GM19043 (cell line): Measurements from ENCODE around the gene C1orf56.

Experiments used
- ATAC-seq: cut with Tn5 transposase; IDR thresholded peaks from one replicate; pipeline ENCODE4 v1.9.1; 2021; ENCODE audit warnings: low read depth; ENCODE audit not compliant: unreplicated experiment

Gene C1orf56, protein sequence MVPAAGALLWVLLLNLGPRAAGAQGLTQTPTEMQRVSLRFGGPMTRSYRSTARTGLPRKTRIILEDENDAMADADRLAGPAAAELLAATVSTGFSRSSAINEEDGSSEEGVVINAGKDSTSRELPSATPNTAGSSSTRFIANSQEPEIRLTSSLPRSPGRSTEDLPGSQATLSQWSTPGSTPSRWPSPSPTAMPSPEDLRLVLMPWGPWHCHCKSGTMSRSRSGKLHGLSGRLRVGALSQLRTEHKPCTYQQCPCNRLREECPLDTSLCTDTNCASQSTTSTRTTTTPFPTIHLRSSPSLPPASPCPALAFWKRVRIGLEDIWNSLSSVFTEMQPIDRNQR

DNA sequence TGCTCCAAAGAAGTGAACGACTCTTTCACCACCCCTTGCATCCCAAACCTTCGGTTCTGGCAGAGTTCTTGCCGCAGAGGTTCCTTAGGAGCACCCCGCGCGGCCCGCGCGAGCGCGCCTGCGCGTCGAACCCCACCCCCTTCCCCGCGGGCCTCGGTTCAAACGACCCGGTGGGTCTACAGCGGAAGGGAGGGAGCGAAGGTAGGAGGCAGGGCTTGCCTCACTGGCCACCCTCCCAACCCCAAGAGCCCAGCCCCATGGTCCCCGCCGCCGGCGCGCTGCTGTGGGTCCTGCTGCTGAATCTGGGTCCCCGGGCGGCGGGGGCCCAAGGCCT is at the start of gene C1orf56:
Gene C1orf56, plus strand, starts transcription at position 161 of the 334 bp plus-strand sequence. Its CDS starts 97 bp downstream, at position 258.
- peak; percentile 49 for ATAC-seq

GRCh38 chr1:150997949-150998348 is 49.6 kb upstream of the C1orf56 start:
- no peak for ATAC-seq

GRCh38 chr1:150999051-150999674 is 48.4 kb upstream of the C1orf56 start:
- ATAC-seq, result no peak

DNA sequence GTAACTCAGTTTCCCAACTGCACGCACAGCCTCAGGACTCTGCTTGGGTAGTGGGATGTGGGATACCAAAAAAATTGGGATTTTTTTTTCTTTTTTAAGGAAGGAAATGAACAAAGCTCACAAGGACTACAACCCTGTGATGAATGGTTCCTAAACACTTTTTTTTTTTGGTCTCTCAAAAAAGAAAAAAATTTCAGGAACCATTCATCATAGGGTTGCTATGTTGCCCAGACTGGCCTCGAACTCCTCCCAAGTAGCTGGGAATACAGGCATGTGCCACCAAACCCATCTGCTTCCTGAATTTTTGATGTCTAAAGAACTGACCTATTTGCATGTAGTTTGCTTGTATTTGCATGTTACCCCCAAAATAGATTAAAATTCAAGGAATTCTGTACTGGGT is 47.6 kb upstream of the C1orf56 start:
- no peak for ATAC-seq

DNA sequence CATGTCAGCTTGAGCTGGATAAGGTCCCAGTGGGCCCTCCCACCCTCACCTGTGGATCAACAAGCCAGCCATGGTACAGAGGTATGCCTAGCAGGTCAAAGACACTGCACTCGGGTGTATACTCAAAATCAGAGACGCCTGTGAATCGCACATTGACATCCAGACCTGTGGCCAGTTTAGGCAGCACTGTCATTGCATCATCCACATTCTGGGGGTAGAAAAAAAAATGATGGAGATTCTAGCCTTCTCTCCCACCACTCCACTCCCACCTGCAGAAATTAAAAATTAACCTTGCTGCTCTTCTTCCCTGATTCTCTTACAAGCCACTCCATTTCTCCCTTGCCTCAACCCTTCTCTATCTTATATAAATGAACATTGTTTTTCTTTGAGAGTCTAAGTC is 47.1 kb upstream of the C1orf56 start:
- ATAC-seq, result no peak

DNA sequence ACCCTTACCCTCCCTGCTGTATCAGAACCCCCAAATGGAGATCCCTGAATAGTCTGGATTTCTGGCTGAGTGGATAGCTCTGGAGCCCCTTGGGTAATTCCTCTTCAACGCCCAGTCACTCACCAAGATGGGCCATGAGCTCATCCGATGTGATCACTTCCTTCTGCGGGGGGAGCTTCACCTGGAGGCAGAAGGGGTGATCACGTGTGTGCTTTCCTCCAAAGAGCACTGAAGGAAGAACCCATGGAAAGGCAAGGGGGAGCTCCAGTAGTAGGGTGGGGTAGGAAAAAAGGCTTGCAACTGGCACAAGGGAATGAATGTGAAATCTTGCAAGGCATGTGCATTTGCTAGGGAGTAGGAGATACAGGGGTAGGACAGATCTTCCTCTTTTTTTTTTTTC is 45.9 kb upstream of the C1orf56 start:
- no peak for ATAC-seq

DNA sequence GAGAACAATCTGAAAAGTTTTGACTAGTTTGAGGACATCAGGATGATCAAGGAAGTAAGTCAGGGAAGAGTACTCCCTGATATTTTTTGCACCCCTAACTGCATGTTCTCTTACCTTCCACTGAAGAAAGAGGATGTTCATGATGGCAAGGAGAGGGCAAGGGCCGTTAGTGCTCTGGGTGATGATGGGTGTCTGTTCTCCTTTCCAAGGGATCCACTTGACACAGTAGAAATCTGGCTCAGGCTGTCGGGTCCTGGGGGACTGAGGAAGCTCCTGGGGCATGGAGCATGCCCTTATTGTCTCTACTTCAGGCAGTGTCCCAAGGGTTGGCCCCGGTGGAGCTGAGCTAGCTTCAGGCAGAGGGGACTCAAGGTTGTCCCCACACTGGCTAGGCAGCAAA is 45.5 kb upstream of the C1orf56 start:
- no peak for ATAC-seq

DNA sequence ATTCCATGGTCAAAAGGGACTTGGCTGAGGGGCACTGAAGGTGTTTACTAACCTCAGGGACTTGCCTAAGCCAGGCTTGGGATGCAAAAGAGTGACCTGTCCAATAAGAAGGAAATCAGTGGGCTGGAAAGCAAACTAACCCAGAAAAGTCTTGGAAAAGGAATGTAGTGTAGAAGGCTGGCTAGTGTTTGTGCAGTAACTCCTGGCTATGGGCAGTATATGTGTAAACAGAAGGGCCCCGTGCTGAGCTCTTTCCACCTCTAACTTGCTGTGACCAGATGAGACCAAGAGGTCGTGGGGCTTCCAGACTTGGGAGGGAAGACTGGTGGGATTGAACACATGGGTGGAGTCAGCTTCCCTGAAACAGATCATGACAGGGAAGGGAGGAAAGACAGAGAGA is 44.9 kb upstream of the C1orf56 start:
- ATAC-seq, result no peak

GRCh38 chr1:151003180-151003579 is 44.4 kb upstream of the C1orf56 start:
- ATAC-seq, result no peak

GRCh38 chr1:151005729-151006319 is 41.7 kb upstream of the C1orf56 start:
- no peak for ATAC-seq

GRCh38 chr1:151006327-151007052 is 41.1 kb upstream of the C1orf56 start, which contains the start of gene MINDY1:
MINDY1 (minus strand) TSS chr1:151006902; CDS start chr1:151002617, 4,285 bp downstream.
- peak; percentile 53 for ATAC-seq

DNA sequence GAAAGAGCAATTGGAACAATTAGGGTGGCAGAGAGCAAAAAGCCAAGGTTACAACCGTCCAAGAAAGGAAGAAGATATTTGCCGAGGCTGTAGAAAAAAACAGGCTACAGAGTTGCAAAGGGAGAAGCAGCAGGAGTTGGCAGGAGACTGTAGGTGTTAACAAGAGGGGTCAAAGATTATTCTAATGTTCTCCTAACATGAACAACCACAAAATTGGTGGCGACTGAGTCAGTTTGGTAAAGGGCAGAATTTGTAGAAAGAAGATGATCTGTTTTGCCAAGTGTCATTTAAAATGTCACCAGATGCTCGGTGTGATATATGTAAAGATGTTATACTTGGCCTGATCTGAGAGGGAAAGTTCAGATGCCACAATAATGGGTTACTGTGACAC is 39.7 kb upstream of the C1orf56 start:
- ATAC-seq, result no peak

DNA sequence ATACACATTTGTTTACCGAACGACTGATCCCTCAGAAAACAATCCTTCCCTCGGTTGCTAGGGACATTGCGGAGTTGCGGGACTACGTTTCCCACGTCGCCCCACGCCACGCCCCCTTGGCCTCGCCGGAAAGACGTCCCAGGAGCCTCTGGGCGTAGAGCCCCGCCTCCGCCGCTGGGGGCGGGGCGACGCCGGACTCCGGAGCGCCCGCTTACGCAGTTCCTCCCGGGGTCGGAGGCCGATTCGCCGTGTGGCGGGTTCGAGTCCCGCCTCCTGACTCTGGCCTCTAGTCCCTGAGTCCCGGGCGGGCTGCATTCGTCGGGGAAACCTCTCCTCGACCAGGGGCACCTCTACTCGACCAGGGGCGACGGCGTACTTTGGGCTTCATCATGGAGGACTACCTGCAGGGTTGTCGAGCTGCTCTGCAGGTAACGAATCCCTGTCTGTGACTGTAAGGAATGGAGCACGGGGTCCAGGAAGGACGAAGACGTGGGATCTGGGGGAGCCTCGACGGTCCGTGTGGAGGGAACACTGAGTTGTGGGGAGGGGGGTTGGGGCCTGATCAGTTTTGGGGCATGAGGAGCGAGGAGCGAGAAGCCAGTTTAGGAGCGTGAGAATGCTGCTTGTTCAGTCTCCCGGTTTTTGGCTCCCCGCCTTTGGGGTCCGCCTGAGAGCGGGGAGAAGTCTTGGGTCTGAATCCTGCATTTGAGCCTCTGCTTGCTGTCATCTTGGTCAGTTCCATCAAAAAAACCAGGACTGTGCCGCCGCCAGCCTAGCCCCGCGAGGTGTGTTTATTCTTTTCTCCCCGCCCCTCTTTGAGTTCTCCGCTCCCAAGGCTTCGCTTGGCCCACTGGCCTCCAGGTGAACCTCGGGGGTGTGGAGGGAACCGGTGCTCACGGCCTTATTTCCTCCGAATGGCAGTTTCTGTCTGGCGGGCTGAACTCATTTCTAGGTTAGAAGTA is 39.0 kb upstream of the C1orf56 start, which contains the start of gene PRUNE1:
Gene PRUNE1, plus strand, starts transcription at position 206 of the 962 bp plus-strand sequence. Its CDS starts 184 bp downstream, at position 390.
- peak; percentile 61 for ATAC-seq

- no peak for ATAC-seq
Observed at GRCh38 chr1:151009206-151009587, 38.4 kb upstream of the C1orf56 start.

DNA sequence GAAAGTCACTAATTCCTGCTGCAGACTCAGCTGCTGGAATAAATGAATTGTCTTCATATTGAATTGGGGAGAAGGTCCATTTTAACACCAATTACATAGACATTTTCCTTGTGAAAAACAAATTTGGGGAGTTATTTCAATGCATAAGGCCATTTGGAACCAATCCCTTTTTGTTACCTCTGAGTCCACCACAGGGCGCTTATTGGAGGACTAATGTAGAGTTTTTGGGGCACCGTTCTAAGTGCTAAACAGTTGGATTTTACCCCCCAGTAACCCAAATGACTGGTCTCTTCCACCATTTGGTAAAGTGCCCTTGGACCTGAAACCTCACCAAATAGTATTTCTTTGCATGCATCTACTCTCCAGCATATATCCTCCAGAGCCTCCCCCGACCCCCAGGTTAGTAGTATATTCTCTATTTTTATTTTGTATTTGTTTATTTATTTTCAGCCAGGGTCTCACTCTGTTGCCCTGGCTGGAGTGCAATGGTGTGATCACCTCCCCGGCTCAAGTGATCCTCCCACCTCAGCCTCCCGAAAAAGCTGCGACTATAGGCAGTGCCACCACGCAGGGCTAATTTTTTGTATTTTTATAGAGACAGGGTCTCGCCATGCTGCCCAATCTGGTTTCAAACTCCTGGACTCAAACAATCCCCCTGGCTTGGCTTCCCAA is 37.7 kb upstream of the C1orf56 start:
- ATAC-seq, result no peak

- ATAC-seq, result no peak
Observed at GRCh38 chr1:151010346-151010726, 37.2 kb upstream of the C1orf56 start.

GRCh38 chr1:151011154-151011850 is 36.2 kb upstream of the C1orf56 start:
- no peak for ATAC-seq

DNA sequence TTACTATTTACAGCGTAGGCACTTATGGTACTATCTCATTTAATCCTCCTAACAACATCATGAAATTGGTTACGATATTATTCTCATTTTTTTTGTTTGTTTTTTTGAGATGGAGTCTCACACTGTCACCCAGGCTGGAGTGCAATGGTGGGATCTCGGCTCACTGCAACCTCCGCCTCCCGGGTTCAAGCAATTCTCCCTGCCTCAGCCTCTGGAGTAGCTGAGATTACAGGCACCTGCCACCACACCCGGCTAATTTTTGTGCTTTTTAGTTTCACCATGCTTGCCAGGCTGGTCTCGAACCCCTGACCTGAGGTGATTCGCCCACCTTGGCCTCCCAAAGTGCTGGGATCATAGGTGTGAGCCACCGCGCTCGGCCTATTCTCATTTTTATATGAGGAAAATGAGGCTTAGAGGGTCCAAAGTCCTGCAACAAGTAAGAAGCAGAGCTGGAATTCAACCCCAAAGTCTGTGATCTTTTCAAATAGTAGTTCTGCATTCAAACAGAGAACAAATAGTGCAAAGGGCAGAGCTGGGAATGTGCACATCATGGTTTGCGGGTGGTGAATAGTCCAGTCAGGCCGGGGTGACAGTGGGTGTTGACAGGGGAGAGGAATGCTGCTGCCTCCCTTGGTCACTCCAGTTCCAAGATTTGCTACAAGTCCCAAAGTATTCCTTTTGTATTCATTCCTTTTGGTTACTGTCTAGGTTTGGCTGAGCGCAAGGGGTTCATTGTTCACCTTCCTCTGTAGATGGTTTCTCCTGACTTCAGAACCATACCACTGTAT is 34.7 kb upstream of the C1orf56 start:
- no peak for ATAC-seq
